Measurements from ENCODE around the gene CPAMD8. TPM values are rescaled to one million over a fixed set of nuclear protein-coding genes. Genes with fewer than 3 reads are reported as not detected.

The CPAMD8 gene
- total and polyA plus RNA-seq, 2 experiments from 2014 or later: 7.9 to 17.6 TPM

DNA sequence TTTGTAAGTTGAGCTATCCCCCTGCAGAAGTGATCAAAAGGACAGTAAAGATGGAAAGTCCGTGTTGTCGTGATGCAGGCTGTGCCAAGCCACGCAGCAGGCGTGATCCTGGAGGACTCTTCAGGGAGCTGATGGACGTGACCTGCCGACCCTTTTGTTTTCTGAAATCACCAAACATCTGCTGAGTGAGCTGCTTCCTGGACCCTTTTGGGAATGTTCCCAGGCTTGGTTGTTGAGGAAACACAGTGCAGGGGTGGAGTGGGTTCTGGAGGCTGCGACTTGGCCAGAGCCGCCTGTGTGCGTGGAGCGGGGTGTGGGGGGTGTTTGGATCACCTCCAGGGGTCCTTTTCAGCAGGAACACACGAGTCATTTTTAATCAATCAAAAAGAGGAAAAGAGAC lies 15.4 kb upstream of the CPAMD8 start:
- no peak for DNase-seq (ENCODE audit: low spot score)
- H3K4me2 ChIP-seq: no peak overlapping the region
- H3K27ac ChIP-seq: peak overlapping the region; percentile 40
- H3K36me3 ChIP-seq (replicated peaks; ENCODE audit: insufficient read depth, low read depth): no peaks in the 10 kb centered on the region
- no peaks in the 10 kb centered on the region for H3K79me2 ChIP-seq
- H3K9me2 ChIP-seq (replicated peaks; ENCODE audit: insufficient read depth): no peaks in the 10 kb centered on the region
- no peak overlapping the region for H3K4me3 ChIP-seq
- no peaks in the 10 kb centered on the region for H3K4me1 ChIP-seq (ENCODE audit: insufficient read depth)
- no peaks in the 10 kb centered on the region for H4K20me1 ChIP-seq (ENCODE audit: insufficient read depth, poor library complexity, severe bottlenecking)
- TF ChIP-seq, protein P1, sequence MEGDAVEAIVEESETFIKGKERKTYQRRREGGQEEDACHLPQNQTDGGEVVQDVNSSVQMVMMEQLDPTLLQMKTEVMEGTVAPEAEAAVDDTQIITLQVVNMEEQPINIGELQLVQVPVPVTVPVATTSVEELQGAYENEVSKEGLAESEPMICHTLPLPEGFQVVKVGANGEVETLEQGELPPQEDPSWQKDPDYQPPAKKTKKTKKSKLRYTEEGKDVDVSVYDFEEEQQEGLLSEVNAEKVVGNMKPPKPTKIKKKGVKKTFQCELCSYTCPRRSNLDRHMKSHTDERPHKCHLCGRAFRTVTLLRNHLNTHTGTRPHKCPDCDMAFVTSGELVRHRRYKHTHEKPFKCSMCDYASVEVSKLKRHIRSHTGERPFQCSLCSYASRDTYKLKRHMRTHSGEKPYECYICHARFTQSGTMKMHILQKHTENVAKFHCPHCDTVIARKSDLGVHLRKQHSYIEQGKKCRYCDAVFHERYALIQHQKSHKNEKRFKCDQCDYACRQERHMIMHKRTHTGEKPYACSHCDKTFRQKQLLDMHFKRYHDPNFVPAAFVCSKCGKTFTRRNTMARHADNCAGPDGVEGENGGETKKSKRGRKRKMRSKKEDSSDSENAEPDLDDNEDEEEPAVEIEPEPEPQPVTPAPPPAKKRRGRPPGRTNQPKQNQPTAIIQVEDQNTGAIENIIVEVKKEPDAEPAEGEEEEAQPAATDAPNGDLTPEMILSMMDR (IDR thresholded peaks at IDR 0.05; ENCODE audit: poor library complexity): no peak
- TF ChIP-seq EZH2 (IDR thresholded peaks at IDR 0.05; ENCODE audit: borderline replicate concordance): no peak
- TF ChIP-seq EZH2phosphoT487 (IDR thresholded peaks at IDR 0.05; ENCODE audit: low read depth, severe bottlenecking, unreplicated experiment): no peak
- no peaks in the 10 kb centered on the region for H3K9me3 ChIP-seq (ENCODE audit: low read depth)
- WGBS (ENCODE audit: low lambda C conversion rate, missing lambda C conversion rate): 49% methylated on average over 11 of the region's 11 CpGs
- no peak overlapping the region for H2AFZ ChIP-seq
- H3K27me3 ChIP-seq: no peaks in the 10 kb centered on the region

DNA sequence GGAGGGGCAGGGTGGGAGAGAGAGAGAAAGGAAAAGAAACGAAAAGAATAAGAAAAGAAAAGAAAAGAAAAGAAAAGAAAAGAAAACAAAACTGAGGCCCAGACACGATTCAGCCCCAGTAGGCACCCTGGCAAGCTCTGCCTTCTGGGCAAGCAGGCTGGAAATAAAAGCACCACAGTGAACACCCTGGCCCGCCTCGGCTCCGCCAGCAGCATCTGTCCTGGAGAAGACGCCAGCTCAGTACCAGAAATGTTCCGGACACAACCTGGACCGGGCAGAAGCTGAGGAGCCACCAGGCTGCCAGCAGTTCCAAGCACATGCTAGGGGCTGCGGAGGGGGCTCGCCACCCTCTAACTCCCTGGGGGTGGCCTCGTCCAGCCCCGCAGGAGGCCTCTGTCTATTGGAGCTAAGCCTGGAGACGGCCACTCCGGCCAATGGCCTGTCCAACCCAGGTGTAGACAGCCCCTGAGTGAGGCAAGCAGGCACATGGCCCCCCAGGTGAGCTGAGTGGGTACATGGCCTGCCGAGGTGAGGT lies 11.4 kb upstream of the CPAMD8 start:
- Histone ChIP-seq H3K4me1 (ENCODE audit: insufficient read depth) (no peaks in the 10 kb centered on the region), H3K9me2 (replicated peaks; ENCODE audit: insufficient read depth) (no peaks in the 10 kb centered on the region), H3K27me3 (no peaks in the 10 kb centered on the region), H3K4me3 (no peak overlapping the region), H4K20me1 (ENCODE audit: insufficient read depth, poor library complexity, severe bottlenecking) (no peaks in the 10 kb centered on the region), H3K4me2 (no peak overlapping the region), H2AFZ (no peak overlapping the region), H3K27ac (no peak overlapping the region), H3K36me3 (replicated peaks; ENCODE audit: insufficient read depth, low read depth) (no peaks in the 10 kb centered on the region), H3K79me2 (no peaks in the 10 kb centered on the region), H3K9me3 (ENCODE audit: low read depth) (no peaks in the 10 kb centered on the region)
- DNase-seq (ENCODE audit: low spot score): no peak
- 87% methylated on average over 14 of the region's 15 CpGs for WGBS (ENCODE audit: low lambda C conversion rate, missing lambda C conversion rate)
- TF ChIP-seq EZH2phosphoT487 (IDR thresholded peaks at IDR 0.05; ENCODE audit: low read depth, severe bottlenecking, unreplicated experiment): no peak
- TF ChIP-seq EZH2 (IDR thresholded peaks at IDR 0.05; ENCODE audit: borderline replicate concordance): no peak
- TF ChIP-seq, protein P1 (IDR thresholded peaks at IDR 0.05; ENCODE audit: poor library complexity): no peak

DNA sequence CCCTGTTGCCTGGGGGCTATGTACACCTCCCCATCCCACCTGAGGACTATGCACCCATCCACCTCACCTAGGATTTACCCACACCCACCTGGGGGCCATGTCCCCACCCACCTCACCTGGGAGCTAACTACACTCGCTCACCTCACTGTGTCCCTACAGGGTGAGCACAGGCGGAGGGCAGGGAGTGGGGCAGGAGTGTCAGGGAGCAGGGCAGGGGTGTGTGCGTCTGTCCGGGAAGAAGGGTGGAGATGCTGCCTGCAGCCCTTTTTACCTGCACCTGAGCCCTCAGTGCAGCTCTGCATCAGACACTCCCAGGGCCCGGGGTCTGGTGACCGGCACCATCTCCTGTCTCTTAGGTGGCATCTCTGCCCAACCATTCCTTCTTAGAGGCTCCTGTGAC lies 10.6 kb upstream of the CPAMD8 start:
- no peaks in the 10 kb centered on the region for H3K9me2 ChIP-seq (replicated peaks; ENCODE audit: insufficient read depth)
- H3K79me2 ChIP-seq: no peaks in the 10 kb centered on the region
- H4K20me1 ChIP-seq (ENCODE audit: insufficient read depth, poor library complexity, severe bottlenecking): no peaks in the 10 kb centered on the region
- no peak overlapping the region for H2AFZ ChIP-seq
- H3K4me2 ChIP-seq: no peak overlapping the region
- DNase-seq (ENCODE audit: low spot score): no peak
- no peaks in the 10 kb centered on the region for H3K9me3 ChIP-seq (ENCODE audit: low read depth)
- no peak for TF ChIP-seq EZH2phosphoT487 (IDR thresholded peaks at IDR 0.05; ENCODE audit: low read depth, severe bottlenecking, unreplicated experiment)
- no peak for TF ChIP-seq EZH2 (IDR thresholded peaks at IDR 0.05; ENCODE audit: borderline replicate concordance)
- TF ChIP-seq, protein P1 (IDR thresholded peaks at IDR 0.05; ENCODE audit: poor library complexity): no peak
- 91% methylated on average over 6 of the region's 6 CpGs for WGBS (ENCODE audit: low lambda C conversion rate, missing lambda C conversion rate)
- no peaks in the 10 kb centered on the region for H3K27me3 ChIP-seq
- H3K4me1 ChIP-seq (ENCODE audit: insufficient read depth): no peaks in the 10 kb centered on the region
- no peak overlapping the region for H3K27ac ChIP-seq
- no peaks in the 10 kb centered on the region for H3K36me3 ChIP-seq (replicated peaks; ENCODE audit: insufficient read depth, low read depth)
- H3K4me3 ChIP-seq: no peak overlapping the region
